GM19351 (cell line): ENCODE data around the gene SIKE1.
"Not testable (repeated sequence)": the region's sequence is repeated elsewhere in the genome, so short reads cannot be mapped to it uniquely, and the experiment has no call there.

Experiments
- ATAC-seq: cut with Tn5 transposase; IDR thresholded peaks from one replicate; pipeline ENCODE4 v1.9.1; 2021; ENCODE audit warnings: mild to moderate bottlenecking, moderate library complexity; ENCODE audit not compliant: unreplicated experiment

Gene SIKE1

GRCh38 chr1:114780344-114781226 is at the start of gene SIKE1:
SIKE1 (minus strand) TSS chr1:114780685; CDS start chr1:114780607, 78 bp downstream.
- ATAC-seq, result peak; percentile 99

DNA sequence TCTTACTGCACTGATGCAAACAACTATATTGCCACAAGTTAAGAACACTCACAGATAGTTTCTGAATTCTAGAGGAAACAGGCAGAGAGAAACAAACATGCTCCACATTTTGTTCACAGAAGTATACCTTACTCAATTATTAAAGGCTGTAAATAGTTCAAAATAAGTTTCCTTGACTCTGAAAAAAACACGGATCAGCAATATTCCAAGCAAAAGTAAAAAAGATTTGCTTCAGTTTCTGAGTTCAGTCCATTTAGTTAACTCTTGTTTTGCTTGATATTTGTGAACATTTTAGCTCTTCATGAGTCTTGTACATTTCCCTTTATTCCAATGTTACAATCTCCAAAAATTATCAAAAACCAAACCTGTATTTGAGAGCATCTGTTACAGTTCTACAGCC is 49.6 kb upstream of the SIKE1 start:
- not testable (repeated sequence) for ATAC-seq

DNA sequence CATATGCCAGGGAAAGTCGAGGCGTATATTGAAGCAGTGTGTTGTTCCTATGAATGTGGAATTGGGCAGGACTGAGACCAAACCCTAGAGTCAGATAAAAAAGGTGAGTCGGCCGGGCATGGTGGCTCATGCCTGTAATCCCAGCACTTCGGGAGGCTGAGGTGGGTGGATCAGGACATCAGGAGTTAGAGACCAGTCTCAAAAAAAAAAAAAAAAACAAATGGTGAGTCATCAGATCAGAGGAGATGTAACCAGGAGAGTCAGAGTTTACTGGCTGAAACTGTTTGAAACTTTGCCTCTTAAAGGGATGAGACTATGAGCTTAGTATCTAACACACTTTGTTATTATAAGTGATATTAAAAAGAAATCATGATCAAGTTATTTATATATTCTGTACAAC is 47.8 kb upstream of the SIKE1 start:
- ATAC-seq, result no peak

GRCh38 chr1:114821978-114822377 is 41.5 kb upstream of the SIKE1 start:
- no peak for ATAC-seq

DNA sequence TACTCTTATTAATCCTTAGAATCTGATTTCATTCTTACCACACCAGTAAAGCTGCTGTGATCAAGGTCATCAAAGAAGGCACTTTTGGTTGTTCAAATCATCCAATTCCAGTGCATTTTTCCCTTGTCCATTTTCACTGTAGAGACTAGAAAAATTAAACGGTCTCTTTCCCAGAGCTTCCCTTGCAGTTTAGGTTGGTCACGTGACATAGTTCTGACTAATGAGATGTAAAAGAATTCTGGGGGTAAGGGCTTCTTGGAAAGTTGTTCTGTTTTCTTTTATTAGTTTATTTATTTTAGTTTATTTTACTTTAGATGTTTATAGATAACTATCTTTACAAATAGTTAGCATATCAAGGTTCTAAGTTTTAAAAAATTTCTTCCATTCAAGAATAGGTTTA is 39.9 kb upstream of the SIKE1 start:
- no peak for ATAC-seq

- ATAC-seq, result no peak
These were observed 39.4 kb upstream of the SIKE1 start for GRCh38 chr1:114819869-114820268.

- ATAC-seq, result not testable (repeated sequence)
These were observed 24.0 kb upstream of the SIKE1 start for GRCh38 chr1:114804449-114804848.

DNA sequence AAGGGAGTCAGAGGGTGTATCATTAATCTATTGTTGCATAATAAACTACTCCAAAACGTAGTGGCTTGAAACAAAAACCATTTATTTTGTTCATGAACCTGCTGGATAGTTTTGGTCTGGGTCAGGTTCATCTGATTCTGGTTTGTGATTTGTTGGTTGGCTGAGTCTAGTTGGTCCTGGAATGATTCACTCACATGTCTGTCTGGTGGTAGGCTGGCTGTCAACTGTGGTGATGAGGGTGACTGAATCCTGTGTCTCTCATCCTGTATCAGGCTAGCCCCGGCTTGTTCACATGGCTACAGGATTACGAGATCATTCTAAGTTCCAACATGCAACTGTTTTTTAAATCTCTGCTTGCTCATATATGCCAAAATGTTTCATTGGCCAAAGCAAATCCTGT is 22.5 kb upstream of the SIKE1 start:
- peak; percentile 75 for ATAC-seq

- ATAC-seq, result no peak
These were observed 13.6 kb upstream of the SIKE1 start for GRCh38 chr1:114794038-114794437.

DNA sequence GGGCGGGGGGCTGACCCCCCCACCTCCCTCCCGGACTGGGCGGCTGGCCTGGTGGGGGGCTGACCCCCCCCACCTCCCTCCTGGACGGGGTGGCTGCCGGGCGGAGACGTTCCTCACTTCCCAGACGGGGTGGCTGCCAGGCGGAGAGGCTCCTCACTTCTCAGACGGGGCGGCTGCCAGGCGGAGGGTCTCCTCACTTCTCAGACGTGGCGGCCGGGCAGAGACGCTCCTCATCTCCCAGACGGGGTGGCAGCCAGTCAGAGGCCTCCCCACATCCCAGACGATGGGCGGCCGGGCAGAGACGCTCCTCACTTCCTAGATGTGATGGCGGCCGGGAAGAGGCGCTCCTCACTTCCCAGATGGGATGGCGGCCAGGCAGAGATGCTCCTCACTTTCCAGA is 10.1 kb upstream of the SIKE1 start:
- ATAC-seq, result not testable (repeated sequence)

DNA sequence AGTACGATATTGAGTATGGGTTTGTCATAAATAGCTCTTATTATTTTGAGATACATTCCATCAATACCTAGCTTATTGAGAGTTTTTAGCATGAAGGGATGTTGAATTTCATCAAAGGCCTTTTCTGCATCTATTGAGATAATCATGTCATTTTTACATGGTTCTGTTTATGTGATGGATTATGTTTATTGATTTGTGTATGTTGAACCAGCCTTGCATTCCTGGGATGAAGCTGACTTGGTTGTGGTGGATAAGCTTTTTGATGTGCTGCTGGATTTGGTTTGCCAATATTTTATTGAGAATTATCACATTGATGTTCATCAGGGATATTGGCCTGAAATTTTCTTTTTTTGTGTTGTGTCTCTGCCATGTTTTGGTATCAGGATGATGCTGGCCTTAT is 6.0 kb upstream of the SIKE1 start:
- not testable (repeated sequence) for ATAC-seq

- no peak for ATAC-seq
These were observed 2.0 kb upstream of the SIKE1 start for GRCh38 chr1:114782476-114782875.

- no peak for ATAC-seq
These were observed 763 bp downstream of the SIKE1 start for GRCh38 chr1:114779722-114780121.

DNA sequence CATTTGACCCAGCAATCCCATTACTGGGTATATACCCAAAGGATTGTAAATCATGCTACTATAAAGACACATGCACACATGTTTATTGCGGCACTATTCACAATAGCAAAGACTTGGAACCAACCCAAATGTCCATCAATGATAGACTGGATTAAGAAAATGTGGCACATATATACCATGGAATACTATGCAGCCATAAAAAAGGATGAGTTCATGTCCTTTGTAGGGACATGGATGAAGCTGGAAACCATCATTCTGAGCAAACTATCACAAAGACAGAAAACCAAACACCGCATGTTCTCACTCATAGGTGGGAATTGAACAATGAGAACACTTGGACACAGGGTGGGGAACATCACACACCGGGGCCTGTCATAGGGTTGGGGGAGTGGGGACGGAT is 3.8 kb downstream of the SIKE1 start:
- not testable (repeated sequence) for ATAC-seq

- ATAC-seq, result no peak
These were observed 8.5 kb downstream of the SIKE1 start for GRCh38 chr1:114771992-114772391.

- ATAC-seq, result no peak
These were observed 9.5 kb downstream of the SIKE1 start for GRCh38 chr1:114770989-114771388.

- no peak for ATAC-seq
These were observed 15.8 kb downstream of the SIKE1 start for GRCh38 chr1:114764689-114765088.

GRCh38 chr1:114758256-114758832 is 22.1 kb downstream of the SIKE1 start:
- ATAC-seq, result no peak

DNA sequence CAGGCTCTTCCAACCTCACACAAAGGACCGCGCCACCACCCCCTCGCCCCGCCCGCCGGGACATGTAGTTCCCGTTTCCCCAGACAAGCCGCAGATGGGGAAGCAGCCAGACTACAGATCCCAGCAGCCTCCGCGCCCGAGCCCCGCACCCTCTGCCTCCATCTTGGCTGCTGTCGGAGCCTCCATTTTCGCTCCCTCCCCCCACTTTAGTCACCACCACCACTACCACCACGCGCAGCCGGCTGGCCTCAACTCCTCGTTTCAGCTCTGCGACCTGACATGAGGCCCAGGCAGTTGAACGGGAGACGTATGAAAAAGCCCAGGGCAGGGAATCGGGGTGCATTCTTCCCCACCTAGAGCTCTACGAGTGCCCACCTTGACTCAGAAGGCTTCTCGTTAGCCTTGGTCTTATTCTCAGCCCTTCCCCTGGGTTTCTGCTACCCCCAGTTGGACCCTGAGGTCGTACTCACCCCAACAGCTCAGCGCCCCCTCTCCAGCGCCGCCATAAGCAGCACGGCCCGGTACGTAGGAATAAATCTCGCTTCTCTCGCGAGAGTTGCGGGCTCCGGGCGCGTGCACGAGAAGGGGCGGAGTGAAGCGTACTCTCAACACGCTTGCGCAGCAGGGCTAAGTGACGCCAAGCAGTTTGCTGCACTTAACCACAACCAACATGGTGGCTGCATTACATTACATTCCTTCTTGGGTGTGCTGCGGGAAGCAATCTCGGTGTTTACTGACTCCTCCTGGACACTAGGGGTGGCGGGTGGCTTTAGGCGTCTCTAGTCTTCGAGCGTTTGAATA is 22.8 kb downstream of the SIKE1 start, which contains the start of gene CSDE1:
TSS of gene CSDE1 (minus strand) at position 530 of the 801 bp plus-strand sequence. CDS start 18,094 bp downstream, outside the sequence.
- ATAC-seq, result peak; percentile 72

GRCh38 chr1:114756949-114757454 is 23.5 kb downstream of the SIKE1 start:
- no peak for ATAC-seq
